ENCODE data around the gene GDAP1L1.
"Not testable (repeated sequence)": the region's sequence is repeated elsewhere in the genome, so short reads cannot be mapped to it uniquely, and the experiment has no call there.

The GDAP1L1 gene

GRCh38 chr20:44219791-44220190 is 27.3 kb upstream of the GDAP1L1 start:
- DNase-seq (ENCODE audit: low read depth), result no peak

- DNase-seq (ENCODE audit: low read depth), result no peak
These were observed 25.6 kb upstream of the GDAP1L1 start for GRCh38 chr20:44221368-44221954.

- DNase-seq (ENCODE audit: low read depth), result no peak
These were observed 25.1 kb upstream of the GDAP1L1 start for GRCh38 chr20:44222027-44222426.

GRCh38 chr20:44222633-44223368 is 24.3 kb upstream of the GDAP1L1 start:
- no peak for DNase-seq (ENCODE audit: low read depth)

GRCh38 chr20:44223721-44224120 is 23.4 kb upstream of the GDAP1L1 start:
- DNase-seq (ENCODE audit: low read depth), result no peak

GRCh38 chr20:44224637-44225036 is 22.5 kb upstream of the GDAP1L1 start:
- DNase-seq (ENCODE audit: low read depth), result no peak

GRCh38 chr20:44228465-44229258 is 18.4 kb upstream of the GDAP1L1 start:
- no peak for DNase-seq (ENCODE audit: low read depth)

GRCh38 chr20:44231193-44231592 is 15.9 kb upstream of the GDAP1L1 start:
- DNase-seq (ENCODE audit: low read depth), result no peak

- DNase-seq (ENCODE audit: low read depth), result no peak
These were observed 15.2 kb upstream of the GDAP1L1 start for GRCh38 chr20:44231713-44232468.

GRCh38 chr20:44232469-44232856 is 14.6 kb upstream of the GDAP1L1 start:
- DNase-seq (ENCODE audit: low read depth), result not testable (repeated sequence)

- DNase-seq (ENCODE audit: low read depth), result no peak
These were observed 13.6 kb upstream of the GDAP1L1 start for GRCh38 chr20:44233436-44234016.

GRCh38 chr20:44234566-44235317 is 12.4 kb upstream of the GDAP1L1 start:
- DNase-seq (ENCODE audit: low read depth), result no peak

GRCh38 chr20:44235702-44236101 is 11.4 kb upstream of the GDAP1L1 start:
- DNase-seq (ENCODE audit: low read depth), result no peak

GRCh38 chr20:44236840-44237239 is 10.3 kb upstream of the GDAP1L1 start:
- DNase-seq (ENCODE audit: low read depth), result not testable (repeated sequence)

- DNase-seq (ENCODE audit: low read depth), result no peak
These were observed 5.3 kb upstream of the GDAP1L1 start for GRCh38 chr20:44241796-44242195.

- no peak for DNase-seq (ENCODE audit: low read depth)
These were observed 1.1 kb upstream of the GDAP1L1 start for GRCh38 chr20:44245977-44246376.

GRCh38 chr20:44247586-44248409 is 690 bp downstream of the GDAP1L1 start:
- no peak for DNase-seq (ENCODE audit: low read depth)

GRCh38 chr20:44248410-44248759 is 1.3 kb downstream of the GDAP1L1 start:
- DNase-seq (ENCODE audit: low read depth), result no peak

GRCh38 chr20:44251284-44251683 is 4.2 kb downstream of the GDAP1L1 start:
- DNase-seq (ENCODE audit: low read depth), result no peak

- DNase-seq (ENCODE audit: low read depth), result no peak
These were observed 6.4 kb downstream of the GDAP1L1 start for GRCh38 chr20:44253528-44253927.
